RWPE2 (cell line): ENCODE measurements around the gene HOXD3.

ENCODE experiments used
- ATAC-seq: fragments of 200-7000 bp; cut with Tn5 transposase; 3 replicates; pipeline ENCODE4 v1.9.1; 2021; ENCODE audit warnings: low read depth
- DNase-seq: peaks from one replicate; pipeline ENCODE4 v3.0.0-alpha.2; 2020; ENCODE audit warnings: low spot score
- H3K27ac ChIP-seq: fragments of 450-650 bp; 2 replicates; pipeline ENCODE4 v1.5.1; 2017; ENCODE audit warnings: mild to moderate bottlenecking; ENCODE audit not compliant: poor library complexity, severe bottlenecking
- H3K27me3 ChIP-seq: fragments of 250-450 bp; sonication (Bioruptor Pico); 2 replicates; pipeline ENCODE4 v1.5.1; 2021; ENCODE audit warnings: mild to moderate bottlenecking, moderate library complexity; ENCODE audit not compliant: insufficient read depth, poor library complexity, severe bottlenecking
- H3K36me3 ChIP-seq: fragments of 250-450 bp; sonication (Bioruptor Pico); 2 replicates; pipeline ENCODE4 v1.5.1; 2020; ENCODE audit warnings: low read depth, mild to moderate bottlenecking, moderate library complexity
- H3K4me1 ChIP-seq: fragments of 250-450 bp; sonication (Bioruptor Pico); 2 replicates; pipeline ENCODE4 v1.5.1; 2021; ENCODE audit warnings: mild to moderate bottlenecking, moderate library complexity; ENCODE audit not compliant: insufficient read depth, poor library complexity, severe bottlenecking
- H3K4me3 ChIP-seq: fragments of 250-450 bp; sonication (Bioruptor Pico); 2 replicates; pipeline ENCODE4 v1.5.1; 2021; ENCODE audit warnings: mild to moderate bottlenecking, moderate library complexity; ENCODE audit not compliant: severe bottlenecking
- H3K9me3 ChIP-seq: fragments of 250-450 bp; sonication (Bioruptor Pico); 2 replicates; pipeline ENCODE4 v1.5.1; 2021; ENCODE audit warnings: mild to moderate bottlenecking, moderate library complexity; ENCODE audit not compliant: severe bottlenecking
- TF ChIP-seq, protein P1 (sequence below): fragments of 450-650 bp; IDR thresholded peaks from one replicate; pipeline ENCODE4 v1.5.1; 2017; ENCODE audit warnings: mild to moderate bottlenecking, moderate library complexity; ENCODE audit not compliant: poor library complexity, severe bottlenecking

The HOXD3 gene

DNA sequence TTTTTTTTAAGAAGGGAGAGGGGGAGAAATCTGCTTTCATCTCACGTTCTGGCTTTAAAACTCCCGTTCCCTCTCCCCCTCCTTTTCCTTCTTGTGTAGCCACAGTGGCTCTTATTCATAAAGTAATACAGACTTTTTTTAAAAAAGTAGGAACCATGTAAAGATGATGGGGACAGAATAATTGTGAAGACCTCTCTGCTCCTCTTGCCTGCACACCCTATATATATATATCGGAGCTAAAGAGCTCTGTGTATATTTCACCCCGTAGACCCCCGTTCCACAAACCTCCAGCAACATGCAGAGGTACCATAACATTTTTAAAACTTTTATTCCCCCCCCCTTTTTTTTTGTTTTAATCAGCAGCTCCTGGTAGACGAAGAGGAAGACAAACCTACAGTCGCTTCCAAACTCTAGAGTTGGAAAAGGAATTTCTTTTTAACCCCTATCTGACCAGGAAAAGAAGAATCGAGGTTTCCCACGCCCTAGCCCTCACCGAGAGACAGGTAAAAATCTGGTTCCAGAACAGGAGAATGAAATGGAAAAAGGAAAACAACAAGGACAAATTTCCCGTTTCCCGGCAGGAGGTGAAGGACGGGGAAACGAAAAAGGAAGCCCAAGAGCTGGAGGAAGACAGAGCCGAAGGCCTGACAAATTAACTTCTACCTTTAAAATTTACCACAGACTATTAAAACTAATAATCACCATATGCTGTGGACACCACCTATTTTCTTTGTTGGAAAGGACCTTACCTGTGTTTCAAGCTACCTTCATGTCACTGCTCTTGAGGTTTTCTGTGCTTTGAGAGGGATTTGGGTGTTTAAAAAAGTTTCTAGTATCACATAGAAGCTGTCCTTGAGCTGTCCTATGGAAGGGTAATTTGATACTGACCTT lies 25.9 kb upstream of the HOXD3 start:
- peak overlapping the region; percentile 96 for H3K4me3 ChIP-seq
- H3K27ac ChIP-seq: peak overlapping the region; percentile 65
- ATAC-seq (no peak), DNase-seq (no peak)
- H3K9me3 ChIP-seq: no peaks in the 10 kb centered on the region
- TF ChIP-seq, protein P1, sequence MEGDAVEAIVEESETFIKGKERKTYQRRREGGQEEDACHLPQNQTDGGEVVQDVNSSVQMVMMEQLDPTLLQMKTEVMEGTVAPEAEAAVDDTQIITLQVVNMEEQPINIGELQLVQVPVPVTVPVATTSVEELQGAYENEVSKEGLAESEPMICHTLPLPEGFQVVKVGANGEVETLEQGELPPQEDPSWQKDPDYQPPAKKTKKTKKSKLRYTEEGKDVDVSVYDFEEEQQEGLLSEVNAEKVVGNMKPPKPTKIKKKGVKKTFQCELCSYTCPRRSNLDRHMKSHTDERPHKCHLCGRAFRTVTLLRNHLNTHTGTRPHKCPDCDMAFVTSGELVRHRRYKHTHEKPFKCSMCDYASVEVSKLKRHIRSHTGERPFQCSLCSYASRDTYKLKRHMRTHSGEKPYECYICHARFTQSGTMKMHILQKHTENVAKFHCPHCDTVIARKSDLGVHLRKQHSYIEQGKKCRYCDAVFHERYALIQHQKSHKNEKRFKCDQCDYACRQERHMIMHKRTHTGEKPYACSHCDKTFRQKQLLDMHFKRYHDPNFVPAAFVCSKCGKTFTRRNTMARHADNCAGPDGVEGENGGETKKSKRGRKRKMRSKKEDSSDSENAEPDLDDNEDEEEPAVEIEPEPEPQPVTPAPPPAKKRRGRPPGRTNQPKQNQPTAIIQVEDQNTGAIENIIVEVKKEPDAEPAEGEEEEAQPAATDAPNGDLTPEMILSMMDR: no peak
- peaks cover 16% of the 10 kb centered on the region for H3K4me1 ChIP-seq
- no peaks in the 10 kb centered on the region for H3K36me3 ChIP-seq
- no peaks in the 10 kb centered on the region for H3K27me3 ChIP-seq

DNA sequence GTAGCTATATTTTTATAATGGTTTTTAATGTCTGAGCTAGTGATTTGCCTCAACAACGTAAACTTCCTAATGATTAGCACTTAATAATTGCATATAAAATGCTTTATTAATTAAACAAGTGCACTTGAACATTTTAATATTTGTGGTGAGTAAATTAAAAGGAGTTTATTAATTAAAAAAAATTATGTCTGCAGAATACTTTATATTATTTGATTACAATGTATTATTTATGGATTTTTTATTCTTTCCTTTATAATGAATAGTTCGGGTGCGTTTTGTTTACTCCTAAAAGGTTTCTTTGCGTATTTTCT lies 25.3 kb upstream of the HOXD3 start:
- no peak overlapping the region for H3K27ac ChIP-seq
- no peak overlapping the region for H3K4me3 ChIP-seq
- no peaks in the 10 kb centered on the region for H3K36me3 ChIP-seq
- no peaks in the 10 kb centered on the region for H3K9me3 ChIP-seq
- DNase-seq (no peak), ATAC-seq (no peak)
- H3K27me3 ChIP-seq: no peaks in the 10 kb centered on the region
- TF ChIP-seq, protein P1: no peak
- H3K4me1 ChIP-seq: peaks cover 15% of the 10 kb centered on the region

DNA sequence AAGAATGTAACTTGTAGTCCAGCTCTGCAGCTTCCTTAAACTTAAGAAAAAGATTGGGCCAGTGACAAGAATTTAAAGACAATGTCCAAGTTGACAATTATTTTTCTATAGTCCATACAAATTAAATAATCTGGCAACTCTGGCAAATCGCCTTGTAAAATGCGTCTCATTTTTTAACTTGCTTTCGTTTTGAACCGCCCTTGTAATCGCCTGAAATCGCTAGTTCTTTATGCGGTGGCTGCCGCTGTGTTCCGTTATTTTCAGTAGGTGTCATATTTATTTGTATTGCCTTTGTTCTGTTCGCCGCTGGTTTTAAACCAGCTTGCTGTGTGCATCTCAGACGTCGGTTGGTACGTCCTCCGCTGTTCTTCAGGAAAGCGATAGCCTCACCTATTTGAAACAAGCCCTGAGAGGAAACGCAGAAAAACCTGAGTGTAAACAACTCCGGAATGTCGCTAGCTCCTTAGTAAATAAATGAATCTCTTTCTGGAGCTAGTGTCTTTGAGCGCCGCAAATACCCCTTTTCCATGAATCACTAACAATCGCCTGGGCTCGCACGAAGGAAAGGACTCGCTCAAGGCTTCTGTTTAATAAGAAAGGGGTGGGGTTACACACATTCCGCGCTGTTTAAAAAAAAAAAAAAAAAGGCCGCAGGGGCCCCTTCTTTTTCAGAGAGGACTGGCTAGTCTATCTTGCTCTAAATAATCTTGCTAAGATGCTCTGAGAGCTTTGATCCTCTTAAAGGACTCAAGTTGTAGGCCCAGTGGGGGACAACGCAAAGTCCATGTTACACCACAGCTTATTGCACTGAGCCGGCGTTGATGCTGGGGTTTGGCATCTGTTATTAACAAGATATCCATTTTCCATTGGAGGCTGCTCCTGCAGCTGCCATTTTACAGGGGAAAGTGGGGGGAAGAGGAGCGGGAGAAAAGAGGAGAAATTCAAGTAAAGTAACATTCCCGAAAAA lies 24.6 kb upstream of the HOXD3 start:
- DNase-seq (no peak), ATAC-seq (no peak)
- Histone ChIP-seq H3K36me3 (no peaks in the 10 kb centered on the region), H3K27ac (no peak overlapping the region), H3K9me3 (no peaks in the 10 kb centered on the region), H3K4me1 (peaks cover 10% of the 10 kb centered on the region), H3K27me3 (no peaks in the 10 kb centered on the region), H3K4me3 (no peak overlapping the region)
- TF ChIP-seq, protein P1: no peak

DNA sequence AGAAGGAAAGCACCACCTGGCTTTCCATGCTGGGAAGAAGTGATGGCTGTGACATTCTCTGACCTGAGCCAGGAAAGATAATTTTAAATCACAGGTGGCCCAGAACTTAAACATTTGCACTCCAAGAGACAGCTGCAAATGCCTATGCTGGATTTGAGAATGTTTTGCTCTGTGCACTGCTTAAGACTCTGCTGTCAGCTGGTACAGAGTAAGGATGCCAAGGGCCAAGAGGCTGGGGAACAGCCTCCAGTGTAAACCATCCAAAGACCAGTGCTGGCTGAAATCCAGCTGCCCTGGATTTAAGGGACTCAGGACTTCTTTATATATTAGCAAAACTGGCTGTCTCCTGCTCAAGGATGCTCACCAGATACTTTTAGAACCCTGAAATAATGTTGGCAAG lies 23.7 kb upstream of the HOXD3 start:
- no peak for ATAC-seq
- Histone ChIP-seq H3K4me1 (peaks cover 10% of the 10 kb centered on the region), H3K9me3 (no peaks in the 10 kb centered on the region), H3K4me3 (no peak overlapping the region), H3K27ac (no peak overlapping the region), H3K27me3 (no peaks in the 10 kb centered on the region), H3K36me3 (no peaks in the 10 kb centered on the region)
- no peak for DNase-seq
- TF ChIP-seq, protein P1: no peak
